CD14-positive monocyte (primary cell): ENCODE data around the gene AGPAT2. TPM values are rescaled to one million over a fixed set of nuclear protein-coding genes. Genes with fewer than 3 reads are reported as not detected.

ENCODE experiments used
- DNase-seq, 3 donors: peaks; one replicate each; pipeline ENCODE4 v3.0.0-alpha.2; 2011 to 2022
- H2AFZ ChIP-seq: 2 replicates; pipeline ENCODE4 v1.6.0; 2012; ENCODE audit warnings: mild to moderate bottlenecking, low read depth, low read length, inconsistent platforms; ENCODE audit not compliant: insufficient read depth, poor library complexity, severe bottlenecking
- H3K27ac ChIP-seq, 2 donors: 1 replicate in 1 of 2; 2 replicates in 1 of 2; pipeline ENCODE4 v1.5.1; 2012 to 2013; ENCODE audit warnings: low read length in 2 of 2, control low read depth in 1 of 2, inconsistent platforms in 1 of 2, low read depth in 1 of 2, mild to moderate bottlenecking in 1 of 2
- H3K27me3 ChIP-seq, 2 donors: one replicate each; pipeline versions ENCODE4 v1.6.0 to v1.6.1; 2011 to 2013; ENCODE audit warnings: low read length in 2 of 2; ENCODE audit not compliant: control insufficient read depth in 2 of 2, insufficient read depth in 2 of 2
- H3K36me3 ChIP-seq, 2 donors: replicated peaks in 1 of 2; 1 replicate in 1 of 2; 2 replicates in 1 of 2; pipeline versions ENCODE4 v1.5.1 to v1.6.1; 2012 to 2013; ENCODE audit warnings: low read length in 2 of 2, control low read depth in 1 of 2, inconsistent platforms in 1 of 2, mild to moderate bottlenecking in 1 of 2; ENCODE audit not compliant: insufficient read depth in 2 of 2, control insufficient read depth in 1 of 2
- H3K4me1 ChIP-seq, 2 donors: 1 replicate in 1 of 2; 2 replicates in 1 of 2; pipeline versions ENCODE4 v1.5.1 to v1.6.1; 2012 to 2013; ENCODE audit warnings: low read length in 2 of 2, control low read depth in 1 of 2, inconsistent platforms in 1 of 2, mild to moderate bottlenecking in 1 of 2, moderate library complexity in 1 of 2; ENCODE audit not compliant: insufficient read depth in 2 of 2, control insufficient read depth in 1 of 2
- H3K4me2 ChIP-seq: replicated peaks from 2 replicates; pipeline ENCODE3; 2012; ENCODE audit warnings: low read length, moderate library complexity, mild to moderate bottlenecking; ENCODE audit not compliant: poor library complexity, severe bottlenecking; ENCODE audit errors: extremely low read depth
- H3K4me3 ChIP-seq, 3 experiments: fragments of 200-600 bp in 1 of 3; sonication (generic) in 1 of 3; replicated peaks in 1 of 3; 1 replicate in 2 of 3; 2 replicates in 1 of 3; pipeline ENCODE4 v1.5.1; 2011 to 2013; ENCODE audit warnings: low read length in 3 of 3, mild to moderate bottlenecking in 3 of 3, control low read depth in 2 of 3, low read depth in 2 of 3, inconsistent platforms in 1 of 3, moderate library complexity in 1 of 3
- H3K79me2 ChIP-seq: 2 replicates; pipeline ENCODE4 v1.6.0; 2012; ENCODE audit warnings: mild to moderate bottlenecking, control low read depth, inconsistent platforms, low read length, moderate library complexity; ENCODE audit not compliant: insufficient read depth
- H3K9ac ChIP-seq: 2 replicates; pipeline ENCODE4 v1.6.0; 2017; ENCODE audit warnings: low read length, mild to moderate bottlenecking; ENCODE audit not compliant: insufficient read depth, poor library complexity, severe bottlenecking
- H3K9me3 ChIP-seq, 2 donors: replicated peaks in 1 of 2; 1 replicate in 1 of 2; 2 replicates in 1 of 2; pipeline versions ENCODE4 v1.5.1 to v1.6.1; 2012 to 2013; ENCODE audit warnings: low read length in 2 of 2, control low read depth in 1 of 2; ENCODE audit not compliant: control insufficient read depth in 1 of 2, insufficient read depth in 1 of 2
- H4K20me1 ChIP-seq: 2 replicates; pipeline ENCODE4 v1.6.0; 2012; ENCODE audit warnings: mild to moderate bottlenecking, low read length, control low read depth, moderate library complexity; ENCODE audit not compliant: insufficient read depth
- H3K27ac Mint-ChIP-seq, 7 donors: one replicate each; pipeline ENCODE4 v1.8.0; 2020; ENCODE audit warnings: mild to moderate bottlenecking in 7 of 7, mixed read lengths in 7 of 7, moderate library complexity in 6 of 7, inconsistent platforms in 2 of 7
- H3K27me3 Mint-ChIP-seq, 3 donors: one replicate each; pipeline ENCODE4 v1.8.0; 2021 to 2022; ENCODE audit warnings: low read depth in 3 of 3, mild to moderate bottlenecking in 3 of 3, mixed read lengths in 3 of 3, moderate library complexity in 3 of 3, inconsistent platforms in 1 of 3
- H3K36me3 Mint-ChIP-seq, 2 donors: one replicate each; pipeline ENCODE4 v1.8.0; 2020; ENCODE audit warnings: mixed read lengths in 2 of 2, inconsistent platforms in 1 of 2, mild to moderate bottlenecking in 1 of 2
- H3K4me1 Mint-ChIP-seq: one replicate; pipeline ENCODE4 v1.8.0; 2020; ENCODE audit warnings: mild to moderate bottlenecking, mixed read lengths
- H3K4me3 Mint-ChIP-seq, 2 donors: one replicate each; pipeline ENCODE4 v1.8.0; 2020; ENCODE audit warnings: mild to moderate bottlenecking in 2 of 2, mixed read lengths in 2 of 2, moderate library complexity in 1 of 2
- H3K9me3 Mint-ChIP-seq, 7 donors: one replicate each; pipeline ENCODE4 v1.8.0; 2020 to 2022; ENCODE audit warnings: mixed read lengths in 7 of 7, mild to moderate bottlenecking in 6 of 7, moderate library complexity in 6 of 7, inconsistent platforms in 2 of 7
- CTCF ChIP-seq: fragments of 200-600 bp; IDR thresholded peaks from one replicate; pipeline ENCODE4 v1.8.0; 2022; ENCODE audit warnings: antibody characterized with exemption, mild to moderate bottlenecking
- WGBS: methylation state at CpG from one replicate; pipeline ENCODE4 v1.1.5; 2013; ENCODE audit warnings: missing lambda C conversion rate; ENCODE audit not compliant: insufficient coverage; 5-methylcytosine and 5-hydroxymethylcytosine counted together
- intact Hi-C, 2 donors: fragments of 100-400 bp; cut with micrococcal nuclease; formaldehyde crosslinking; loops; one replicate each; pipeline versions ENCODE4 v1.15.0 to v1.15.1; 2023
- polyA plus RNA-seq, 3 donors: library from polyadenylated mRNA; depleted of rRNA in 1 of 3; unstranded in 2 of 3; stranded (reverse) in 1 of 3; fragments of 300-500 nt in 2 of 3; fragments of >200 nt in 1 of 3; fragmentation: Illumina TruSeq in 2 of 3; gene quantifications; 1 replicate in 2 of 3; 2 replicates in 1 of 3; pipeline ENCODE4 v1.2.3, GENCODE V29; 2012 to 2021

Gene AGPAT2
- polyA plus RNA-seq, 3 donors, result 80.1 to 139 (median 116) TPM

GRCh38 chr9:136710543-136710942 lies 23.3 kb upstream of the AGPAT2 start:
- no peak for TF ChIP-seq CTCF
- Histone ChIP-seq H3K27ac (no peak overlapping the region), H3K4me2 (no peak overlapping the region), H3K36me3 (no peaks in the 10 kb centered on the region), H4K20me1 (no peaks in the 10 kb centered on the region), H2AFZ (no peak overlapping the region), H3K9me3 (peaks cover 0 to 3% of the 10 kb centered on the region in 2 donors), H3K79me2 (no peaks in the 10 kb centered on the region), H3K9ac (no peak overlapping the region), H3K4me1 (peaks cover 21 to 34% of the 10 kb centered on the region in 2 donors), H3K4me3 (no peak overlapping the region), H3K27me3 (peaks cover 12 to 45% of the 10 kb centered on the region in 2 donors)
- H3K27me3 Mint-ChIP-seq, result peaks cover 37 to 60% (median 46%) of the 10 kb centered on the region in 3 donors
- H3K4me1 Mint-ChIP-seq, result peaks cover 21% of the 10 kb centered on the region
- no peak overlapping the region for H3K27ac Mint-ChIP-seq
- peaks cover 0 to 12% (median 2%) of the 10 kb centered on the region in 7 donors for H3K9me3 Mint-ChIP-seq
- intact Hi-C loops, result no loop called here
- H3K36me3 Mint-ChIP-seq, result peaks cover 0 to 2% of the 10 kb centered on the region in 2 donors
- H3K4me3 Mint-ChIP-seq, result peak overlapping the region in 1 of 2 donors; percentile 78
- DNase-seq, result no peak
- 96% methylated on average over 4 of the region's 7 CpGs for WGBS

- no peak overlapping the region for H3K27ac ChIP-seq
- intact Hi-C loops, result loop anchor here in 1 of 2 donors (10.0 kb wide), 1 partner anchor 755 kb away; no protein-coding TSS in a partner anchor
- no peak overlapping the region for H3K4me3 Mint-ChIP-seq
- H3K27me3 ChIP-seq, result peaks cover 12 to 38% of the 10 kb centered on the region in 2 donors
- peaks cover 0 to 12% (median 2%) of the 10 kb centered on the region in 7 donors for H3K9me3 Mint-ChIP-seq
- no peaks in the 10 kb centered on the region for H3K36me3 ChIP-seq
- H3K4me3 ChIP-seq, result no peak overlapping the region
- no peak overlapping the region for H3K27ac Mint-ChIP-seq
- no peaks in the 10 kb centered on the region for H3K79me2 ChIP-seq
- H3K4me1 ChIP-seq, result peaks cover 24 to 36% of the 10 kb centered on the region in 2 donors
- no peak for DNase-seq
- TF ChIP-seq CTCF, result no peak
- no peaks in the 10 kb centered on the region for H4K20me1 ChIP-seq
- peaks cover 0 to 3% of the 10 kb centered on the region in 2 donors for H3K9me3 ChIP-seq
- H3K27me3 Mint-ChIP-seq, result peaks cover 34 to 54% (median 41%) of the 10 kb centered on the region in 3 donors
- H3K4me2 ChIP-seq, result no peak overlapping the region
- WGBS, result 93% methylated on average over 24 of the region's 24 CpGs
- peaks cover 25% of the 10 kb centered on the region for H3K4me1 Mint-ChIP-seq
- no peak overlapping the region for H2AFZ ChIP-seq
- peaks cover 0 to 5% of the 10 kb centered on the region in 2 donors for H3K36me3 Mint-ChIP-seq
- no peak overlapping the region for H3K9ac ChIP-seq
Measured at GRCh38 chr9:136709454-136710109, 22.3 kb upstream of the AGPAT2 start.
